DND-41 (cell line): ENCODE measurements around the gene EEFSEC.

Experiments used
- EZH2 ChIP-seq: IDR thresholded peaks from 3 replicates; pipeline ENCODE4 v1.6.1; 2012; ENCODE audit warnings: borderline replicate concordance, low read depth, mild to moderate bottlenecking, moderate library complexity, low read length, inconsistent platforms; ENCODE audit not compliant: severe bottlenecking
- TF ChIP-seq, protein P1 (sequence below): IDR thresholded peaks from 2 replicates; pipeline ENCODE4 v1.5.1; 2012; ENCODE audit warnings: borderline replicate concordance, low read length, moderate library complexity, mild to moderate bottlenecking; ENCODE audit not compliant: poor library complexity, severe bottlenecking; ENCODE audit errors: extremely low read depth

GRCh38 chr3:128285967-128286321 lies 132.7 kb downstream of the EEFSEC start:
- TF ChIP-seq, protein P1, sequence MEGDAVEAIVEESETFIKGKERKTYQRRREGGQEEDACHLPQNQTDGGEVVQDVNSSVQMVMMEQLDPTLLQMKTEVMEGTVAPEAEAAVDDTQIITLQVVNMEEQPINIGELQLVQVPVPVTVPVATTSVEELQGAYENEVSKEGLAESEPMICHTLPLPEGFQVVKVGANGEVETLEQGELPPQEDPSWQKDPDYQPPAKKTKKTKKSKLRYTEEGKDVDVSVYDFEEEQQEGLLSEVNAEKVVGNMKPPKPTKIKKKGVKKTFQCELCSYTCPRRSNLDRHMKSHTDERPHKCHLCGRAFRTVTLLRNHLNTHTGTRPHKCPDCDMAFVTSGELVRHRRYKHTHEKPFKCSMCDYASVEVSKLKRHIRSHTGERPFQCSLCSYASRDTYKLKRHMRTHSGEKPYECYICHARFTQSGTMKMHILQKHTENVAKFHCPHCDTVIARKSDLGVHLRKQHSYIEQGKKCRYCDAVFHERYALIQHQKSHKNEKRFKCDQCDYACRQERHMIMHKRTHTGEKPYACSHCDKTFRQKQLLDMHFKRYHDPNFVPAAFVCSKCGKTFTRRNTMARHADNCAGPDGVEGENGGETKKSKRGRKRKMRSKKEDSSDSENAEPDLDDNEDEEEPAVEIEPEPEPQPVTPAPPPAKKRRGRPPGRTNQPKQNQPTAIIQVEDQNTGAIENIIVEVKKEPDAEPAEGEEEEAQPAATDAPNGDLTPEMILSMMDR: no peak
- no peak for TF ChIP-seq EZH2
